ENCODE data around the gene AREG.

The AREG gene

DNA sequence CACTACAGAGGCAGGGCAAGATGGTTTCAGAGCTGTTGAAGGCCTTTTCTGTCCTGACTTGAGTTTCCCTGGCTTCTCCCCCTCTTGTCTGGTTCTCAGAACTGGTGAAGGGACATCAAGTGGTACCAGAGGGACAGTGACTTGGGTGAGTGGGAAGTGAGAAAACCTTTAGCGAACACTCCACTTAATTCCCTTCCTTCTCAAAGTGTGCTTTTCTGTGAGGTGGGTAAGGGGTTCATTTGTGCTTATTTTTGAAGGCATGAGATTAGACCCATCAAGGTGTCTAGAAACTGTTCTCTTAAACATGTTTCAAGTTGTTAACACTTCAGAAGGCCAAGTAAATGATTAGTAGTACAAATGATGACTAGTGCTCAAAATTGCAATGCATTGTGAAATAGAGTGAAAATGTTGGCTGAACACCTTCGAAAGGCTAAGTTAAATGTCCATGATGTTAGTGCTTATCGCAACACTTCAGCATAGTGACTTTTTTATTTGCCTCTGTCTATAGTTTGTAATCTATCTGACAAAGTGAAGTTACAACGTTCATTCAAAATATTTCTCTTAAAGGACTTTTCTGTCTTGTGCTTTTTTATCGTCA, 2.8 kb downstream of the AREG start:
- Histone ChIP-seq H3K4me3 (ENCODE audit: low read depth, low read length) (no peak overlapping the region), H3K36me3 (no peaks in the 10 kb centered on the region), H3K4me1 (no peaks in the 10 kb centered on the region), H3K27me3 (peaks cover 20% of the 10 kb centered on the region), H3K9me3 (no peaks in the 10 kb centered on the region)
- DNase-seq, result no peak
- TF ChIP-seq, protein P1, sequence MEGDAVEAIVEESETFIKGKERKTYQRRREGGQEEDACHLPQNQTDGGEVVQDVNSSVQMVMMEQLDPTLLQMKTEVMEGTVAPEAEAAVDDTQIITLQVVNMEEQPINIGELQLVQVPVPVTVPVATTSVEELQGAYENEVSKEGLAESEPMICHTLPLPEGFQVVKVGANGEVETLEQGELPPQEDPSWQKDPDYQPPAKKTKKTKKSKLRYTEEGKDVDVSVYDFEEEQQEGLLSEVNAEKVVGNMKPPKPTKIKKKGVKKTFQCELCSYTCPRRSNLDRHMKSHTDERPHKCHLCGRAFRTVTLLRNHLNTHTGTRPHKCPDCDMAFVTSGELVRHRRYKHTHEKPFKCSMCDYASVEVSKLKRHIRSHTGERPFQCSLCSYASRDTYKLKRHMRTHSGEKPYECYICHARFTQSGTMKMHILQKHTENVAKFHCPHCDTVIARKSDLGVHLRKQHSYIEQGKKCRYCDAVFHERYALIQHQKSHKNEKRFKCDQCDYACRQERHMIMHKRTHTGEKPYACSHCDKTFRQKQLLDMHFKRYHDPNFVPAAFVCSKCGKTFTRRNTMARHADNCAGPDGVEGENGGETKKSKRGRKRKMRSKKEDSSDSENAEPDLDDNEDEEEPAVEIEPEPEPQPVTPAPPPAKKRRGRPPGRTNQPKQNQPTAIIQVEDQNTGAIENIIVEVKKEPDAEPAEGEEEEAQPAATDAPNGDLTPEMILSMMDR (IDR thresholded peaks at IDR 0.05; ENCODE audit: low read depth, low read length), result no peak

DNA sequence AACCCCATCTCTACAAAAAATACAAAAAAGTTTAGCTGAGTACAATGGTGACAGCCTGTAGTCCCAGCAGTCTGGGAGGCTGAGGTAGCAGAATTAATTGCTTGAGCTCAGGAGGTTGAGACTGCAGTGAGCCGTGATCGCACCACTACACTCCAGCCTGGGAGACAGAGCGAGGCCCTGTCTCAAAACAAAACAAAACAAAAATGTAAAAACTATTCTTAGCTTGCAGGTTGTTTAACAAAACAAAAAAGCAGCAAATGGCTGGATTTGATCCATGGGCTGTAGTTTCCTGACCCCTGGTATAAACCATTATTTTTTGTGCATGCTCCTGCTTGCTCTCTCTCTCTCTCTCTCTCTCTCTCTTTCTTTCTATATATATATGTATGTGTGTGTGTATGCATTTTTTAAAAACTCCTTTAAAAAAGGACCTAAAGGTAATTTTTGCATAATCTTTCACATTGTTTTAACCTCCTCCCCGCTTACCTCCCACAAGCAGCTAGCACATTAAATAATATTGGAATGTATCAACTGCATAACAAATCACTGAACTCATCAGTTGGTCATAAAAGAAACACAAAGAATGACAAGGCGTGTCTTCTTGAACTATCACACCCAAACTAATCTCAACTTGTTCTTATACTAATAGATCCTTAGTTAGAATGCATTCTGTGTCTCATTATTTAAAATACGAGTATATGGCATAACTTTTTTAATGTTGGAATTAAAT, 4.8 kb downstream of the AREG start:
- DNase-seq, result no peak
- peaks cover 18% of the 10 kb centered on the region for H3K27me3 ChIP-seq
- TF ChIP-seq, protein P1 (IDR thresholded peaks at IDR 0.05; ENCODE audit: low read depth, low read length), result no peak
- no peaks in the 10 kb centered on the region for H3K36me3 ChIP-seq
- no peak overlapping the region for H3K4me3 ChIP-seq (ENCODE audit: low read depth, low read length)
- no peaks in the 10 kb centered on the region for H3K4me1 ChIP-seq
- no peaks in the 10 kb centered on the region for H3K9me3 ChIP-seq

DNA sequence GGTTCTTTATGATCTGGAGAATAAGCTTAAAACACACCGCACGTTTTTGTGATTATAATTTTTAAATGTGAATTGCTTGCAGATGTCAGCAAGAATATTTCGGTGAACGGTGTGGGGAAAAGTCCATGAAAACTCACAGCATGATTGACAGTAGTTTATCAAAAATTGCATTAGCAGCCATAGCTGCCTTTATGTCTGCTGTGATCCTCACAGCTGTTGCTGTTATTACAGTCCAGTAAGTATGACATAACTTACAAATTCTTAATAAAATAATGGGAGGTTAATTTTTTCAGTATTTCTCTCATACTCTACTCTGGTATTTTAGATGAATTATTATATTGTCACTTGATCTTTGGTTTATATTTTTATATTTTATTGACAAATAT, 5.4 kb downstream of the AREG start:
- TF ChIP-seq, protein P1 (IDR thresholded peaks at IDR 0.05; ENCODE audit: low read depth, low read length), result no peak
- Histone ChIP-seq H3K27me3 (peaks cover 12% of the 10 kb centered on the region), H3K4me1 (no peaks in the 10 kb centered on the region), H3K9me3 (no peaks in the 10 kb centered on the region), H3K36me3 (no peaks in the 10 kb centered on the region), H3K4me3 (ENCODE audit: low read depth, low read length) (no peak overlapping the region)
- DNase-seq, result no peak

DNA sequence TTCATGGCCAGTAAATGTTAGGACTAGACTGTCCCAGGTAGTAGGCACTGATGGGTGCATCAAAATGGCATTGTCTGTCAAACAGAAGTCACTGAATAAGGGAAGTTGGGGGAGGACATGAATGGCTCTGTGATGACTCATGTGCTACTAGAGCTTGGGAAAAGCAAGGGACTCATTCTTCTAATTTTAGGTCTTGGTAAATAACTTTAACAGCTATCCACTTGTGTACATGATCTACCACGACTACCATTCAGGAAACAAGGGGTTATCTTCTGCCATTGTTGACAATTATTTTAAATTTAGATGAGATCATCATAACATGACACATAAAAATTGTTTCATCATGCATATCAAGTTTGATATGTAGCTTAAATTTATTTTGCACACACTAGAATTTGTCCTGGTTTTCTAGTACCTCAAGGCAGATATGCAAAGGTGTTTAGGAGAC, 6.3 kb downstream of the AREG start:
- Histone ChIP-seq H3K27me3 (peaks cover 8% of the 10 kb centered on the region; the same call in 1 of the 2 replicates), H3K36me3 (no peaks in the 10 kb centered on the region), H3K4me1 (no peaks in the 10 kb centered on the region), H3K9me3 (no peaks in the 10 kb centered on the region), H3K4me3 (ENCODE audit: low read depth, low read length) (no peak overlapping the region)
- TF ChIP-seq, protein P1 (IDR thresholded peaks at IDR 0.05; ENCODE audit: low read depth, low read length), result no peak
- no peak for DNase-seq

DNA sequence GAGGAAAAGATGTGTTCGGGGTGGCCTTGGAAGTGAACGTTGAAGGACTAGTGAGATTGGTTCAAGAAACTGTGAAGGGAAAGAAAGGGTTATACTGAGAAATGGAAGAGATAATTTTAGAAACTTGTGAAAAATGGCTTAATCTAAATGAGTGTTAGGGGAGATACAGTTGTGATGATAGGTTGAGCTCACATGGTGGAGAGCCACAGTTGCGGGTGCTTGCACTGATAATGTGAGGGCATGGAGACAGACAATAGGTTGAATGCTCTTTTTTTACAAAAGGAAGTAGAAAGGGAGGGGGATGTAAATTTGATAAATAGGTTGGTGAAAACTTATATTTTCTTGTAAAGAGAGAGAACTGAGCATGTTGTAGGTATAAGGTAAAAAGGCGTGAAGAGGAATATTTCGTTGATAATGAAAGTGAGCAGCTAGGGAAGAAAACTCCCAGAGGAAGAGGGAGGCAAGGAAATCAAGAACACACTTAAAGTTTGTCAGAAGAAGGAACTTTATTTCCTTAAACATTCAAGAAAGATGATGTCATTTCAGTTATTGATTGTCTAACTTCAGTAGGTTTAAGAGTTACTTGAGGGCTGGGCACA, 8.2 kb downstream of the AREG start:
- TF ChIP-seq, protein P1 (IDR thresholded peaks at IDR 0.05; ENCODE audit: low read depth, low read length), result no peak
- no peaks in the 10 kb centered on the region for H3K9me3 ChIP-seq
- H3K36me3 ChIP-seq, result no peaks in the 10 kb centered on the region
- H3K27me3 ChIP-seq, result no peaks in the 10 kb centered on the region
- no peak overlapping the region for H3K4me3 ChIP-seq (ENCODE audit: low read depth, low read length)
- DNase-seq, result no peak
- H3K4me1 ChIP-seq, result no peaks in the 10 kb centered on the region

All from BE2C (cell line).